Fibroblast of lung (primary cell): ENCODE results near the gene ACADSB. TPM values are rescaled to one million over a fixed set of nuclear protein-coding genes. Genes with fewer than 3 reads are reported as not detected.

Experiments used
- DNase-seq, 2 donors: peaks; one replicate each; pipeline versions ENCODE4 v3.0.0 to v3.0.0-alpha.2; 2010; ENCODE audit warnings: low read depth in 2 of 2
- H2AFZ ChIP-seq: 2 replicates; pipeline ENCODE4 v1.5.1; 2012; ENCODE audit warnings: low read length, control low read depth, inconsistent platforms
- H3K27ac ChIP-seq: 2 replicates; pipeline ENCODE4 v1.5.1; 2011; ENCODE audit warnings: low read length, control low read depth; ENCODE audit not compliant: insufficient read depth
- H3K27me3 ChIP-seq: 2 replicates; pipeline ENCODE4 v1.5.1; 2011; ENCODE audit warnings: mild to moderate bottlenecking, low read length; ENCODE audit not compliant: control insufficient read depth, insufficient read depth
- H3K36me3 ChIP-seq: 2 replicates; pipeline ENCODE4 v1.5.1; 2011; ENCODE audit warnings: low read length; ENCODE audit not compliant: control insufficient read depth, insufficient read depth
- H3K4me1 ChIP-seq: 2 replicates; pipeline ENCODE4 v1.5.1; 2011; ENCODE audit warnings: low read length; ENCODE audit not compliant: control insufficient read depth, insufficient read depth; ENCODE audit errors: extremely low read depth
- H3K4me2 ChIP-seq: 2 replicates; pipeline ENCODE4 v1.5.1; 2011; ENCODE audit warnings: low read length, control low read depth; ENCODE audit not compliant: insufficient read depth; ENCODE audit errors: extremely low read depth
- H3K4me3 ChIP-seq, 4 experiments: fragments of 200-600 bp in 1 of 4; sonication (generic) in 1 of 4; replicated peaks in 1 of 4; 2 replicates each; pipeline ENCODE4 v1.5.1; 2011 to 2016; ENCODE audit warnings: low read length in 4 of 4, low read depth in 3 of 4, mild to moderate bottlenecking in 3 of 4, control low read depth in 2 of 4, inconsistent platforms in 1 of 4, mixed read lengths in 1 of 4; ENCODE audit not compliant: insufficient read depth in 1 of 4; ENCODE audit errors: control extremely low read depth in 1 of 4
- H3K79me2 ChIP-seq: 2 replicates; pipeline ENCODE4 v1.5.1; 2012; ENCODE audit warnings: mild to moderate bottlenecking, low read length, inconsistent platforms; ENCODE audit not compliant: control insufficient read depth, insufficient read depth
- H3K9ac ChIP-seq: 2 replicates; pipeline ENCODE4 v1.5.1; 2011; ENCODE audit warnings: mild to moderate bottlenecking, low read length, control low read depth; ENCODE audit not compliant: insufficient read depth
- H3K9me3 ChIP-seq: 2 replicates; pipeline ENCODE4 v1.5.1; 2012; ENCODE audit warnings: low read depth, low read length; ENCODE audit not compliant: control insufficient read depth, insufficient read depth
- H4K20me1 ChIP-seq: 2 replicates; pipeline ENCODE4 v1.5.1; 2011; ENCODE audit warnings: low read length; ENCODE audit not compliant: control insufficient read depth, insufficient read depth; ENCODE audit errors: extremely low read depth
- EZH2 ChIP-seq: IDR thresholded peaks from 2 replicates; pipeline ENCODE4 v1.5.1; 2012; ENCODE audit warnings: low read length, control low read depth, mild to moderate bottlenecking; ENCODE audit errors: missing control alignments
- polyA plus RNA-seq, 2 donors: library from polyadenylated mRNA; depleted of rRNA in 1 of 2; stranded (reverse) in 1 of 2; unstranded in 1 of 2; fragments of >200 nt; gene quantifications; 2 replicates each; pipeline ENCODE4 v1.2.1, GENCODE V29; 2011 to 2012; ENCODE audit warnings: missing spikeins in 1 of 2
- total RNA-seq: library from RNA; depleted of rRNA; stranded (reverse); fragments of >200 nt; gene quantifications from 2 replicates; pipeline ENCODE4 v1.2.1, GENCODE V29; 2014
- TF ChIP-seq, protein P1 (sequence below), 2 donors: IDR thresholded peaks in 1 of 2; conservative IDR thresholded peaks in 1 of 2; 1 replicate in 1 of 2; 2 replicates in 1 of 2; pipeline ENCODE4 v1.5.1; 2011 to 2012; ENCODE audit warnings: low read length in 2 of 2, control low read depth in 1 of 2, inconsistent platforms in 1 of 2, low read depth in 1 of 2, mild to moderate bottlenecking in 1 of 2

The ACADSB gene
- total and polyA plus RNA-seq, 2 donors (not counting 1 experiment from before 2014, with no cell fraction given): 5.6 to 11.3 TPM

GRCh38 chr10:123073187-123073586 is 64.4 kb downstream of the ACADSB start:
- no peak overlapping the region for H3K4me2 ChIP-seq
- H3K27ac ChIP-seq: no peak overlapping the region
- H2AFZ ChIP-seq: no peak overlapping the region
- TF ChIP-seq, protein P1, sequence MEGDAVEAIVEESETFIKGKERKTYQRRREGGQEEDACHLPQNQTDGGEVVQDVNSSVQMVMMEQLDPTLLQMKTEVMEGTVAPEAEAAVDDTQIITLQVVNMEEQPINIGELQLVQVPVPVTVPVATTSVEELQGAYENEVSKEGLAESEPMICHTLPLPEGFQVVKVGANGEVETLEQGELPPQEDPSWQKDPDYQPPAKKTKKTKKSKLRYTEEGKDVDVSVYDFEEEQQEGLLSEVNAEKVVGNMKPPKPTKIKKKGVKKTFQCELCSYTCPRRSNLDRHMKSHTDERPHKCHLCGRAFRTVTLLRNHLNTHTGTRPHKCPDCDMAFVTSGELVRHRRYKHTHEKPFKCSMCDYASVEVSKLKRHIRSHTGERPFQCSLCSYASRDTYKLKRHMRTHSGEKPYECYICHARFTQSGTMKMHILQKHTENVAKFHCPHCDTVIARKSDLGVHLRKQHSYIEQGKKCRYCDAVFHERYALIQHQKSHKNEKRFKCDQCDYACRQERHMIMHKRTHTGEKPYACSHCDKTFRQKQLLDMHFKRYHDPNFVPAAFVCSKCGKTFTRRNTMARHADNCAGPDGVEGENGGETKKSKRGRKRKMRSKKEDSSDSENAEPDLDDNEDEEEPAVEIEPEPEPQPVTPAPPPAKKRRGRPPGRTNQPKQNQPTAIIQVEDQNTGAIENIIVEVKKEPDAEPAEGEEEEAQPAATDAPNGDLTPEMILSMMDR (conservative IDR thresholded peaks at IDR 0.05 in 1 of 2, IDR thresholded peaks at IDR 0.05 in 1 of 2; ENCODE audit: low read depth in 1 of 2, low read length in 2 of 2): no peak
- no peak for TF ChIP-seq EZH2
- DNase-seq: no peak
- no peaks in the 10 kb centered on the region for H3K36me3 ChIP-seq
- no peak overlapping the region for H3K4me3 ChIP-seq
- H4K20me1 ChIP-seq: no peaks in the 10 kb centered on the region
- H3K4me1 ChIP-seq: no peaks in the 10 kb centered on the region
- H3K9ac ChIP-seq: no peak overlapping the region
- no peaks in the 10 kb centered on the region for H3K9me3 ChIP-seq
- no peaks in the 10 kb centered on the region for H3K27me3 ChIP-seq
- H3K79me2 ChIP-seq: no peaks in the 10 kb centered on the region

- H3K4me1 ChIP-seq: no peaks in the 10 kb centered on the region
- no peaks in the 10 kb centered on the region for H3K9me3 ChIP-seq
- TF ChIP-seq EZH2: no peak
- TF ChIP-seq, protein P1 (conservative IDR thresholded peaks at IDR 0.05 in 1 of 2, IDR thresholded peaks at IDR 0.05 in 1 of 2; ENCODE audit: low read depth in 1 of 2, low read length in 2 of 2): no peak
- DNase-seq: no peak
- H3K4me2 ChIP-seq: no peak overlapping the region
- H4K20me1 ChIP-seq: no peaks in the 10 kb centered on the region
- no peak overlapping the region for H3K4me3 ChIP-seq
- no peaks in the 10 kb centered on the region for H3K79me2 ChIP-seq
- H3K9ac ChIP-seq: no peak overlapping the region
- no peak overlapping the region for H3K27ac ChIP-seq
- no peaks in the 10 kb centered on the region for H3K36me3 ChIP-seq
- H3K27me3 ChIP-seq: no peaks in the 10 kb centered on the region
- H2AFZ ChIP-seq: no peak overlapping the region
These were observed 65.4 kb downstream of the ACADSB start for GRCh38 chr10:123074215-123074614.

DNA sequence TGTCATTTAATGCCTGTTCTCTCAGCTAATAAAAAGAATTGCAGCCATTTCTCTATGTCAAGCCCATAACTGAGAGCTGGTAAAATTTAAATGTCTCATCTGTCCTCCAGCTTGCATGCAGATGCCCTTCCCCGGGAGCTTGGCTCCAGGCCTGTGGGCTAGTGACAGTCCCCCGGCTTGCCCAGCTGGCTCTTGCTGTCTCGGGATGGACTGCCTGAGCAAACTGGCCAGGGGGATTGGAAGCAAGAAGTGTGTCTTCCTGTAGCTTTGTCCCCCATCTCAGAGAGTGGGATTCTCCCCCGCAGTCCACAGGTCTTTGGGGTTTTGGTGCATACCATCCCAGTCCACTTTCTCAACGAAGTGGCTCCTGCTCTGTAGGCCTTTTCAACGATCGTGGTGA is 73.1 kb downstream of the ACADSB start:
- Histone ChIP-seq H3K79me2 (no peaks in the 10 kb centered on the region), H3K9ac (no peak overlapping the region), H3K27me3 (no peaks in the 10 kb centered on the region), H3K4me2 (no peak overlapping the region), H3K27ac (no peak overlapping the region), H3K36me3 (no peaks in the 10 kb centered on the region), H3K4me3 (no peak overlapping the region), H4K20me1 (no peaks in the 10 kb centered on the region), H3K9me3 (no peaks in the 10 kb centered on the region), H2AFZ (no peak overlapping the region), H3K4me1 (no peaks in the 10 kb centered on the region)
- TF ChIP-seq, protein P1 (conservative IDR thresholded peaks at IDR 0.05 in 1 of 2, IDR thresholded peaks at IDR 0.05 in 1 of 2; ENCODE audit: low read depth in 1 of 2, low read length in 2 of 2): no peak
- TF ChIP-seq EZH2: no peak
- DNase-seq: no peak
